B cell (primary cell): ENCODE results near the gene FREM3. TPM values are rescaled to one million over a fixed set of nuclear protein-coding genes. Genes with fewer than 3 reads are reported as not detected.

Experiments used
- ATAC-seq: fragments of 200-7000 bp; cut with Tn5 transposase; one replicate; pipeline ENCODE4 v1.10.0; 2021; ENCODE audit warnings: low read depth, mild to moderate bottlenecking, moderate number of reproducible peaks, moderate library complexity
- CTCF ChIA-PET: fragments of 350-600 bp; sonication (Branson Sonifier 250); formaldehyde crosslinking; loops from one replicate; lab custom pipeline; 2021; ENCODE audit warnings: antibody characterized with exemption, inconsistent platforms; lab: Charles Lee
- POLR2A ChIA-PET: fragments of 350-600 bp; sonication (Branson Sonifier 250); formaldehyde crosslinking; loops from one replicate; lab custom pipeline; 2021; ENCODE audit warnings: antibody characterized with exemption; lab: Charles Lee
- DNase-seq: peaks from one replicate; pipeline ENCODE4 v3.0.0; 2013
- H2AFZ ChIP-seq: 2 replicates; pipeline ENCODE4 v1.6.1; 2012; ENCODE audit warnings: mild to moderate bottlenecking, low read depth, low read length; ENCODE audit not compliant: insufficient read depth, poor library complexity, severe bottlenecking
- H3K27ac ChIP-seq, 2 donors: 1 replicate in 1 of 2; 2 replicates in 1 of 2; pipeline ENCODE4 v1.5.1; 2012 to 2013; ENCODE audit warnings: low read length in 2 of 2, mild to moderate bottlenecking in 2 of 2, moderate library complexity in 1 of 2
- H3K27me3 ChIP-seq, 4 experiments: fragments of 200-600 bp in 1 of 4; sonication (generic) in 1 of 4; replicated peaks in 1 of 4; 1 replicate in 2 of 4; 2 replicates in 2 of 4; pipeline versions ENCODE4 v1.6.1 to v1.7.0; 2013 to 2016; ENCODE audit warnings: low read length in 3 of 4, mild to moderate bottlenecking in 2 of 4, mixed read lengths in 1 of 4, moderate library complexity in 1 of 4; ENCODE audit not compliant: insufficient read depth in 4 of 4, control insufficient read depth in 3 of 4; ENCODE audit errors: control extremely low read depth in 1 of 4
- H3K36me3 ChIP-seq, 2 experiments: replicated peaks in 1 of 2; 1 replicate in 1 of 2; 2 replicates in 1 of 2; pipeline versions ENCODE4 v1.6.1 to v1.7.1; 2013; ENCODE audit warnings: low read length in 1 of 2; ENCODE audit not compliant: insufficient read depth in 2 of 2, control insufficient read depth in 1 of 2; ENCODE audit errors: control extremely low read depth in 1 of 2, extremely low read depth in 1 of 2
- H3K4me1 ChIP-seq, 2 donors: fragments of 200-600 bp in 1 of 2; sonication (generic) in 1 of 2; 1 replicate in 1 of 2; 2 replicates in 1 of 2; pipeline versions ENCODE4 v1.5.1 to v1.6.1; 2013 to 2017; ENCODE audit warnings: low read length in 2 of 2; ENCODE audit not compliant: control insufficient read depth in 2 of 2, insufficient read depth in 2 of 2
- H3K4me2 ChIP-seq: replicated peaks from 2 replicates; pipeline ENCODE3; 2012; ENCODE audit warnings: mild to moderate bottlenecking, low read depth, low read length; ENCODE audit not compliant: poor library complexity, severe bottlenecking
- H3K4me3 ChIP-seq, 5 experiments: fragments of 200-600 bp in 1 of 5; sonication (generic) in 1 of 5; 1 replicate in 3 of 5; 2 replicates in 2 of 5; pipeline versions ENCODE4 v1.5.1 to v1.7.0; 2011 to 2016; ENCODE audit warnings: low read length in 4 of 5, mild to moderate bottlenecking in 4 of 5, low read depth in 2 of 5, control low read depth in 1 of 5, moderate library complexity in 1 of 5; ENCODE audit not compliant: insufficient read depth in 1 of 5; ENCODE audit errors: control extremely low read depth in 1 of 5, extremely low read depth in 1 of 5
- H3K79me2 ChIP-seq: fragments of 200-600 bp; sonication (generic); one replicate; pipeline ENCODE4 v1.6.0; 2016; ENCODE audit warnings: low read length; ENCODE audit not compliant: control insufficient read depth, insufficient read depth
- H3K9ac ChIP-seq: fragments of 200-600 bp; sonication (generic); 2 replicates; pipeline ENCODE4 v1.6.1; 2017; ENCODE audit warnings: mild to moderate bottlenecking, low read length, moderate library complexity
- H3K9me3 ChIP-seq, 3 donors: one replicate each; pipeline versions ENCODE4 v1.6.1 to v1.7.1; 2013; ENCODE audit warnings: low read length in 2 of 3; ENCODE audit not compliant: control insufficient read depth in 2 of 3, insufficient read depth in 1 of 3; ENCODE audit errors: control extremely low read depth in 1 of 3
- H4K20me1 ChIP-seq: 2 replicates; pipeline ENCODE4 v1.6.0; 2012; ENCODE audit warnings: mild to moderate bottlenecking, low read length; ENCODE audit not compliant: insufficient read depth, control insufficient read depth, poor library complexity, severe bottlenecking
- H3K27ac Mint-ChIP-seq: one replicate; pipeline ENCODE4 v1.8.0; 2021; ENCODE audit warnings: mixed read lengths
- H3K27me3 Mint-ChIP-seq: one replicate; pipeline ENCODE4 v1.8.0; 2021; ENCODE audit warnings: mixed read lengths
- H3K4me1 Mint-ChIP-seq: one replicate; pipeline ENCODE4 v1.8.0; 2021; ENCODE audit warnings: mixed read lengths
- H3K4me3 Mint-ChIP-seq: one replicate; pipeline ENCODE4 v1.8.0; 2021; ENCODE audit warnings: mixed read lengths
- H3K9me3 Mint-ChIP-seq: one replicate; pipeline ENCODE4 v1.8.0; 2022; ENCODE audit warnings: mixed read lengths; ENCODE audit not compliant: insufficient read depth
- CTCF ChIP-seq: fragments of 200-600 bp; IDR thresholded peaks from one replicate; pipeline ENCODE4 v1.8.0; 2022; ENCODE audit warnings: antibody characterized with exemption, mild to moderate bottlenecking
- EZH2 ChIP-seq: IDR thresholded peaks from 2 replicates; pipeline ENCODE4 v1.6.1; 2012; ENCODE audit warnings: borderline replicate concordance, low read depth, mild to moderate bottlenecking, moderate library complexity, low read length; ENCODE audit not compliant: insufficient read depth, poor library complexity, severe bottlenecking
- WGBS: methylation state at CpG from one replicate; pipeline ENCODE4 v1.1.5; 2013; ENCODE audit warnings: missing lambda C conversion rate; ENCODE audit not compliant: insufficient coverage; 5-methylcytosine and 5-hydroxymethylcytosine counted together
- intact Hi-C: fragments of 100-400 bp; cut with micrococcal nuclease; formaldehyde crosslinking; loops from one replicate; pipeline ENCODE4 v1.10.0; 2022
- polyA plus RNA-seq: library from polyadenylated mRNA; depleted of rRNA; stranded (reverse); fragments of >200 nt; gene quantifications from 2 replicates; pipeline ENCODE4 v1.2.3, GENCODE V29; 2012
- total RNA-seq, 2 donors: library from RNA; stranded (reverse); fragments of 120-200 nt in 1 of 2; gene quantifications; 1 replicate in 1 of 2; 2 replicates in 1 of 2; pipeline versions ENCODE4 v1.2.3 to v1.2.4, GENCODE V29; 2013 to 2022

Gene FREM3
- total and polyA plus RNA-seq, 2 donors (not counting 1 experiment from before 2014, with no cell fraction given) = not detected

GRCh38 chr4:143558823-143559756 lies 141.4 kb downstream of the FREM3 start:
- H3K27ac Mint-ChIP-seq = peak overlapping the region; percentile 88
- Histone ChIP-seq H3K27ac (peak overlapping the region; percentile 65 to 75), H3K9ac (peak overlapping the region; percentile 73), H3K9me3 (no peaks in the 10 kb centered on the region), H2AFZ (peak overlapping the region; percentile 92), H3K4me3 (peak overlapping the region; percentile 57 to 75 (median 65)), H3K36me3 (peaks cover under 1 to 3% of the 10 kb centered on the region in 2 experiments), H3K4me1 (peaks cover 7 to 20% of the 10 kb centered on the region in 2 donors), H3K4me2 (peak overlapping the region; percentile 83), H4K20me1 (no peaks in the 10 kb centered on the region), H3K79me2 (no peaks in the 10 kb centered on the region), H3K27me3 (no peaks in the 10 kb centered on the region)
- H3K4me3 Mint-ChIP-seq = peak overlapping the region; percentile 89
- H3K9me3 Mint-ChIP-seq = no peaks in the 10 kb centered on the region
- peaks cover 26% of the 10 kb centered on the region for H3K4me1 Mint-ChIP-seq
- ChIA-PET POLR2A (interaction anchor here (0.8 kb wide), 1 partner anchor 45 kb away, joined by 3 read pairs; the partner anchor contains the start of gene SMARCA5), CTCF (interaction anchor here (0.6 to 1.9 kb wide), 13 partner anchors 9 to 1502 kb away, joined by 3 to 11 read pairs (median 3); partner anchors contain the start of gene SMARCA5)
- TF ChIP-seq EZH2 (no peak), CTCF (peak; percentile 65)
- under 1% methylated on average over 54 of the region's 57 CpGs for WGBS
- intact Hi-C loops = loop anchor here (1.0 to 5.0 kb wide), 5 partner anchors 46 to 1539 kb away; partner anchors contain the start of genes ABCE1, ANAPC10, GYPE and SMARCA5
- ATAC-seq = peak; percentile 85
- DNase-seq = peak; percentile 81
- H3K27me3 Mint-ChIP-seq = no peaks in the 10 kb centered on the region
